H9 (cell line): Measurements from ENCODE around the gene RAX2. TPM values are rescaled to one million over a fixed set of nuclear protein-coding genes. Genes with fewer than 3 reads are reported as not detected.

Experiments used
- DNase-seq: peaks from one replicate; pipeline ENCODE4 v3.0.0-alpha.2; 2017
- H2AFZ ChIP-seq: one replicate; pipeline ENCODE4 v1.6.1; 2013; ENCODE audit warnings: mild to moderate bottlenecking, low read length, control low read depth, moderate library complexity
- H2AK5ac ChIP-seq: 2 replicates; pipeline ENCODE4 v1.6.1; 2013; ENCODE audit warnings: low read length, control low read depth, mixed read lengths; ENCODE audit not compliant: insufficient read length
- H2BK120ac ChIP-seq: one replicate; pipeline ENCODE4 v1.6.1; 2013; ENCODE audit warnings: low read depth, mild to moderate bottlenecking, low read length, control low read depth, inconsistent platforms; ENCODE audit not compliant: poor library complexity, severe bottlenecking
- H2BK12ac ChIP-seq: 2 replicates; pipeline ENCODE4 v1.6.1; 2013; ENCODE audit warnings: low read length, control low read depth, mixed read lengths, low read depth; ENCODE audit not compliant: insufficient read length
- H2BK15ac ChIP-seq: 2 replicates; pipeline ENCODE4 v1.6.1; 2013; ENCODE audit warnings: low read depth, low read length, control low read depth
- H2BK20ac ChIP-seq: one replicate; pipeline ENCODE4 v1.6.1; 2013; ENCODE audit warnings: low read depth, mild to moderate bottlenecking, low read length, control low read depth, inconsistent platforms; ENCODE audit not compliant: poor library complexity, severe bottlenecking
- H2BK5ac ChIP-seq: 2 replicates; pipeline ENCODE4 v1.6.1; 2013; ENCODE audit warnings: low read length, control low read depth, mixed read lengths; ENCODE audit not compliant: insufficient read length
- H3K14ac ChIP-seq: 2 replicates; pipeline ENCODE4 v1.6.1; 2013; ENCODE audit warnings: low read length, control low read depth; ENCODE audit not compliant: insufficient read depth
- H3K18ac ChIP-seq: 2 replicates; pipeline ENCODE4 v1.6.1; 2013; ENCODE audit warnings: low read depth, mild to moderate bottlenecking, mixed read lengths, low read length, control low read depth; ENCODE audit not compliant: insufficient read length
- H3K23ac ChIP-seq: 2 replicates; pipeline ENCODE4 v1.6.1; 2013; ENCODE audit warnings: low read length, control low read depth, mixed read lengths, low read depth; ENCODE audit not compliant: insufficient read length
- H3K23me2 ChIP-seq: 2 replicates; pipeline ENCODE4 v1.6.1; 2013; ENCODE audit warnings: low read depth, mild to moderate bottlenecking, mixed read lengths, low read length, control low read depth; ENCODE audit not compliant: insufficient read length, poor library complexity, severe bottlenecking
- H3K27ac ChIP-seq: 2 replicates; pipeline ENCODE4 v1.5.1; 2013; ENCODE audit warnings: low read length, control low read depth, mixed read lengths, low read depth; ENCODE audit not compliant: insufficient read length
- H3K27me3 ChIP-seq: 2 replicates; pipeline ENCODE4 v1.6.1; 2013; ENCODE audit warnings: low read length, control low read depth, inconsistent platforms; ENCODE audit not compliant: insufficient read depth
- H3K4ac ChIP-seq: 2 replicates; pipeline ENCODE4 v1.6.1; 2013; ENCODE audit warnings: low read depth, mild to moderate bottlenecking, control low read depth, inconsistent platforms, low read length, moderate library complexity
- H3K4me1 ChIP-seq: 2 replicates; pipeline ENCODE4 v1.6.1; 2013; ENCODE audit warnings: low read length, control low read depth, inconsistent platforms; ENCODE audit not compliant: insufficient read depth
- H3K4me2 ChIP-seq: 2 replicates; pipeline ENCODE4 v1.6.1; 2013; ENCODE audit warnings: low read length, control low read depth, mixed read lengths; ENCODE audit not compliant: insufficient read length, insufficient read depth
- H3K56ac ChIP-seq: 2 replicates; pipeline ENCODE4 v1.6.1; 2013; ENCODE audit warnings: low read depth, mild to moderate bottlenecking, mixed read lengths, low read length, control low read depth; ENCODE audit not compliant: insufficient read length
- H3K79me1 ChIP-seq: 2 replicates; pipeline ENCODE4 v1.6.1; 2013; ENCODE audit warnings: low read depth, mild to moderate bottlenecking, moderate library complexity, low read length, control low read depth, inconsistent platforms; ENCODE audit not compliant: insufficient read depth, poor library complexity, severe bottlenecking
- H3K79me2 ChIP-seq: 2 replicates; pipeline ENCODE4 v1.6.1; 2013; ENCODE audit warnings: low read length, control low read depth, inconsistent platforms; ENCODE audit not compliant: insufficient read depth
- H3K9ac ChIP-seq: 2 replicates; pipeline ENCODE4 v1.6.1; 2013; ENCODE audit warnings: low read length, control low read depth, mixed read lengths; ENCODE audit not compliant: insufficient read length; ENCODE audit errors: extremely low read depth
- H3K9me3 ChIP-seq: one replicate; pipeline ENCODE4 v1.6.1; 2013; ENCODE audit warnings: low read depth, low read length, inconsistent platforms; ENCODE audit not compliant: control insufficient read depth
- H3T11ph ChIP-seq: one replicate; pipeline ENCODE4 v1.6.1; 2013; ENCODE audit warnings: mild to moderate bottlenecking, low read length, control low read depth, inconsistent platforms
- H4K20me1 ChIP-seq: one replicate; pipeline ENCODE4 v1.6.1; 2013; ENCODE audit not compliant: control insufficient read depth, insufficient read length, insufficient read depth
- H4K5ac ChIP-seq: 2 replicates; pipeline ENCODE4 v1.6.1; 2013; ENCODE audit warnings: low read depth, mild to moderate bottlenecking, mixed read lengths, low read length, control low read depth; ENCODE audit not compliant: insufficient read length
- H4K8ac ChIP-seq: replicated peaks from 2 replicates; pipeline ENCODE4 v1.6.1; 2013; ENCODE audit warnings: low read length, control low read depth, mixed read lengths, low read depth; ENCODE audit not compliant: insufficient read length
- H4K91ac ChIP-seq: 2 replicates; pipeline ENCODE4 v1.6.1; 2013; ENCODE audit warnings: low read depth, mild to moderate bottlenecking, moderate library complexity, mixed read lengths, low read length, control low read depth; ENCODE audit not compliant: insufficient read length
- H3K27ac Mint-ChIP-seq, 3 experiments: 2 replicates in 2 of 3; 3 replicates in 1 of 3; pipeline ENCODE4 v1.8.0; 2020 to 2021; ENCODE audit warnings: mixed read lengths in 3 of 3, mild to moderate bottlenecking in 1 of 3, moderate library complexity in 1 of 3
- H3K27me3 Mint-ChIP-seq: 2 replicates; pipeline ENCODE4 v1.8.0; 2021; ENCODE audit warnings: low read depth, mild to moderate bottlenecking, moderate library complexity, mixed read lengths
- H3K36me3 Mint-ChIP-seq, 3 experiments: 2 replicates in 2 of 3; 3 replicates in 1 of 3; pipeline ENCODE4 v1.8.0; 2020 to 2021; ENCODE audit warnings: low read depth in 3 of 3, mixed read lengths in 3 of 3; ENCODE audit not compliant: insufficient read depth in 1 of 3
- H3K4me1 Mint-ChIP-seq, 2 experiments: 2 replicates each; pipeline ENCODE4 v1.8.0; 2020; ENCODE audit warnings: mixed read lengths in 2 of 2
- H3K4me3 Mint-ChIP-seq, 2 experiments: 2 replicates in 1 of 2; 3 replicates in 1 of 2; pipeline ENCODE4 v1.8.0; 2020 to 2021; ENCODE audit warnings: mild to moderate bottlenecking in 2 of 2, mixed read lengths in 2 of 2, moderate library complexity in 1 of 2
- H3K9me3 Mint-ChIP-seq, 2 experiments: 2 replicates in 1 of 2; 3 replicates in 1 of 2; pipeline ENCODE4 v1.8.0; 2020; ENCODE audit warnings: mild to moderate bottlenecking in 2 of 2, mixed read lengths in 2 of 2, moderate library complexity in 1 of 2
- CTCF ChIP-seq: fragments of 200-600 bp; sonication (generic); conservative IDR thresholded peaks from 3 replicates; pipeline ENCODE4 v1.8.0; 2021; ENCODE audit warnings: antibody characterized with exemption, mild to moderate bottlenecking
- WGBS: extraction: QIAGEN DNeasy Blood & Tissue Kit; methylation state at CpG from one replicate; pipeline ENCODE4 v1.1.7; 2013; ENCODE audit warnings: missing lambda C conversion rate, low lambda C conversion rate, mixed read lengths; ENCODE audit not compliant: insufficient read length; ENCODE audit errors: extremely low coverage; 5-methylcytosine and 5-hydroxymethylcytosine counted together
- total RNA-seq: library from RNA; stranded (reverse); gene quantifications from 2 replicates; pipeline ENCODE4 v1.2.1, GENCODE V29; 2021

Gene RAX2
- total RNA-seq, 1 experiment from 2014 or later: not detected

GRCh38 chr19:3778104-3778867 is 6.3 kb upstream of the RAX2 start:
- Mint-ChIP-seq H3K9me3 (peaks cover 21 to 23% of the 10 kb centered on the region in 2 experiments), H3K4me3 (no peak overlapping the region), H3K27ac (no peak overlapping the region), H3K4me1 (peaks cover 0 to 5% of the 10 kb centered on the region in 2 experiments; a peak in 1 of 4 replicates), H3K36me3 (peaks cover 19 to 21% (median 21%) of the 10 kb centered on the region in 3 experiments), H3K27me3 (peaks cover 15% of the 10 kb centered on the region)
- WGBS: no CpG with 5 or more reads among the region's 37 CpGs
- Histone ChIP-seq H3K56ac (no peak overlapping the region), H3K4me2 (no peak overlapping the region), H3K14ac (no peak overlapping the region), H2BK5ac (no peak overlapping the region), H3K27me3 (no peaks in the 10 kb centered on the region), H3K4ac (no peak overlapping the region), H3K23me2 (no peaks in the 10 kb centered on the region), H3K9me3 (peaks cover 19% of the 10 kb centered on the region), H3K9ac (no peak overlapping the region), H2BK15ac (no peak overlapping the region), H2AFZ (no peak overlapping the region), H3K79me1 (no peaks in the 10 kb centered on the region), H3K23ac (no peak overlapping the region), H3K27ac (no peak overlapping the region), H4K20me1 (no peaks in the 10 kb centered on the region), H2BK12ac (no peak overlapping the region), H3K79me2 (no peaks in the 10 kb centered on the region), H2AK5ac (no peak overlapping the region), H2BK20ac (no peak overlapping the region), H4K91ac (no peak overlapping the region), H2BK120ac (no peak overlapping the region), H4K5ac (no peak overlapping the region), H3K18ac (no peak overlapping the region), H3K4me1 (no peaks in the 10 kb centered on the region), H4K8ac (no peak overlapping the region), H3T11ph (no peak overlapping the region)
- TF ChIP-seq CTCF: no peak
- no peak for DNase-seq
